Activated CD4-positive, alpha-beta T cell treated with anti-CD3 and anti-CD28 coated beads, Interleukin-2, amount 50 U/mL, for 4 hours (primary cell): ENCODE data around the gene ZDHHC16.

ENCODE experiments used
- DNase-seq, 2 experiments: peaks; one replicate each; pipeline ENCODE4 v3.0.0-alpha.2; 2020

Gene ZDHHC16

DNA sequence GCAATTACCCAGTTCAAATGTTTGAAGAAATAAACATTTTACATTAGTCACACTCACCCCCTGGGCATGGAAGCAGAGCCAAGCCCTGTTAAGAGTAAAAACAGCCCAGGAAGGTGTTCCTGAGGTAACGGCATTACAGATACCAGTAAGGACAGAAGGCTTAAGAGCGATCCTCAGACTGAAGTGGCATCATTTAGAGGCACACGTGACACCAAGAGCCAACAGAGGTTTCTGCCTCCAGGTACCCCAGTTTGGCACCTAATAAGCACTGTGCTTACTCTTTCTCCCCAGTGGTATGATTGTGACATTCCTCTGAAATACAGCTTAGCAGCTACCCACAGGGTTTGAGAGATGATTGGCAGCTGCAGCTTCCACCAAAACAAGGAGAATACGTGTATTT lies 35.1 kb downstream of the ZDHHC16 start:
- no peak for DNase-seq

- DNase-seq = no peak
These were observed 36.4 kb downstream of the ZDHHC16 start for GRCh38 chr10:97482381-97482780.

DNA sequence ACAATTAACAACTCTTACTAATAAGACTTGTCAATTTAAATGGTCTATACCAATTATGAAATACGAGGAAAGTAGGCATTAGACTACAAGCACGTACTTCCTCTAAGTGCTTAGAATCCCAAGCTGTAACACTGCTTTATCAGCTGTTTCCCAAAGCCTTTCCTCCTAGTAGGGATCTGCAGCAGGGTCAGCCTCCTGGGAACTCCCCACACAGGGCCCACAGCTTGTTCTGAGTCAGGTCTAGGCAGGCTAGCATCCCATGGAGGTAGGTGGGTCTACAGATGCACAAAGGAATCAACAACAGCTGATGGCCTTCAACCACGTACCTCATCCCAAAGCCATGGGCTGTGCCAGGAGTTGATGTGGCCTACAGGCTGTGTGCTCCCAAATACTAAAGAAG lies 37.5 kb downstream of the ZDHHC16 start:
- no peak for DNase-seq

DNA sequence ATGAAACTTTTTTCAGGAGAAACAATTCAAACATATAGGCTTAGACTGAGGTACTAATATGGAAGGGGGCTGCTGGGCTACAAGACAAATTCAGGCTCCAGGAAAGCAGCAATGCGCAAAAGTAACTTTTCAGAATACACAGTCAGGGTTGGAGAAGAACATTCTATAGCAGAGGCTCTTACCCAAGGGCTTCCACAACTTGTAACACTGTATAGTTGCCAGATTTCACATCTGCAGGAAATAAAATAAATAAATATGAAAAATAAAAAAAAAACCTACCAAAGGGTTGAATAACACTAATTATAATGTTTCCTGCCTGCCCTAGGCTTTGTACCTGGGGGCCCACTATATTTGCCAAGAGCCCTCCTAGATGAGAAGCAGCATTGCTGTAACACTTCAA lies 37.9 kb downstream of the ZDHHC16 start:
- no peak for DNase-seq

DNA sequence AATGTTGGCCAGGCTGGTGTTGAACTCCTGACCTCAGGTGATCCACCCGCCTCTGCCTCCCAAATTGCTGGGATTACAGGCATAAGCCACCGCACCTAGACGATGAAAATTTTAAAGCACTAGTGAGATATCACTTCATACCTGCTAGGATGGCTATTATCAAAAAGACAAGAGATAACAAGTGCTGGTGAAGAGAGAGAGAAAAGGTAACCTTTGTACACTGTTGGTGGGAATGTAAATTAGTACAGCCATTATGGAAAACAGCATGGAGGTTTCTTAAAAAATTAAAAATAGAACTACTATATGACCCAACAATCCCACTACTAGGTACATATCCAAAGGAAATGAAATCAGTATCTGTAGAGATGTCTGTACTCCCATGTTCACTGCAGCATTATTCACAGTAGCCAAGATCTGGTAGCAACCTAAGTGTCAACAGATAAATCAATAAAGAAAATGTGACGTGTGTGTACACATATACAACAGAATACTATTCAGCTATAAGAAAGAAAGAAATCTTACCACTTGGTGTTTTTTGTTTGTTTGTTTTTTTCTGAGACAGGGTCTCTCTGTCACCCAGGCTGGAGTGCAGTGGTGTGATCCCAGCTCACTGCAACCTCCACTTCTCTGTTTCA lies 39.8 kb downstream of the ZDHHC16 start:
- DNase-seq = no peak

DNA sequence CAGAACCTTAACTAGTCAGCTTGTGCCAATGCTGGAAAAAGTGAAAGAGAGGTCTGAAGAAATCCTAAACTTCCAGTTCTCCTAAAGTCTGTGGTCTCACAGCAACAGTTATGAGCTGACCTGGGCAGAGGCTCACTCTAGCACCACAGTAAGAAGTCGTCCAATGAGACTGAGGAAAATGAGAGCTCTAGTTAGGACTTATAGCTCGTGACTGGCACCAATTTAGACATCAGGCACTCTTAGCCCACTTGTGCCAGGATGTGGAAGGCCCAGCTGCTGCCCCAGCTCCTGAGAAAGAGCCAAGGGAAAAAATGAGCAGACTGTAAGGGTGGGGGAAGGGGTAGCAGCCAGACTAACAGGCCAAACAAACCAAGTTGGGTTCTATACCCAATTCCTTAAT lies 44.6 kb downstream of the ZDHHC16 start:
- DNase-seq = no peak

DNA sequence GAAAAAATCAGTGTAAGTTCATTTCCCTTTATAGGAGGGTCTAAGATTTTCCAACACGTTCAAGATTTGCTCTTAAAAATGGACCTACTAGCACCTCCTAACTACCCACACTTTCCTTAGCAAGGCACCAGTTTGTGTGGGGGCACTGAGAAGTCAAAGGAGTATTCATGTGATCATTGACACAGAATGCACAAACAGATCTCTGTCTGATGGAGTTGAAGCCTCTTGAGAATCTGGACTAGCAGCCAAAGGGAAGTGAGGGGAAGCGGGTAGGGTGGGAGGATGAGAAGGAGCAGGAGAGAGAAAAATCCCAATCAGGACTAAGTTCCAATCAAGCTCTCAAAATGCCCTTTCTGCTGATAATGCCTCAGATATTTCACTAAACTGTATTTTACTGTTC lies 48.2 kb downstream of the ZDHHC16 start:
- no peak for DNase-seq

DNA sequence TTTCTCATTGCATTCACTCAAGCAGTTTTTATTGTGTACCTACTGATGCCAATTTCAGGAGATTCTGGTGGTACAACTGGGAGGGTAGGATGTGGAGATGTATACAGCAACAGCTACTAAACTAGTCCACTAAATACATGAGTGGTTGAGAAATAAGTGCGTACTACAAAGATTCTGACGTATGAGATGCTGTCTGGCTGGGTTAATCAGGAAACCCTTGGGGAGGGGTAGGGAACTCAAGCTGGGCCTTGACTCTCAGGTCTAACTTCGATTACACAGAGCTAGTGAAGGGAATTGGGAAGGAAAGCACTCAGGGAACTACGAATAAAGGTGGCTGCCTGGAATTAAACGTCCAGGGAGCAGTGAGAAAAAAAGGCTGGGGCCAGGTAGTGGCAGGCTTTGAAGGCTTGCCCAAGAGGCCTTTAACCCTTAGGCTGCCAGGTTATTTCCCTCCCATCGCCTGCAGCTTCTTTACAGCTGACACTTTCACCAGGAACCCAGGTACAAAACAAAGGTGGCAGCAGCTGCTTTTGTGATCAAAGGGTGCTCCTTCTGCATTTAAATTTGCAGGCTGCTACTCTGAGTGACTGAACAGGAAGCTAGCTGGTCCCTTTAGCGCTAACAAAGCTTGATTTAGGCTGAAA lies 49.0 kb downstream of the ZDHHC16 start:
- DNase-seq = no peak

DNA sequence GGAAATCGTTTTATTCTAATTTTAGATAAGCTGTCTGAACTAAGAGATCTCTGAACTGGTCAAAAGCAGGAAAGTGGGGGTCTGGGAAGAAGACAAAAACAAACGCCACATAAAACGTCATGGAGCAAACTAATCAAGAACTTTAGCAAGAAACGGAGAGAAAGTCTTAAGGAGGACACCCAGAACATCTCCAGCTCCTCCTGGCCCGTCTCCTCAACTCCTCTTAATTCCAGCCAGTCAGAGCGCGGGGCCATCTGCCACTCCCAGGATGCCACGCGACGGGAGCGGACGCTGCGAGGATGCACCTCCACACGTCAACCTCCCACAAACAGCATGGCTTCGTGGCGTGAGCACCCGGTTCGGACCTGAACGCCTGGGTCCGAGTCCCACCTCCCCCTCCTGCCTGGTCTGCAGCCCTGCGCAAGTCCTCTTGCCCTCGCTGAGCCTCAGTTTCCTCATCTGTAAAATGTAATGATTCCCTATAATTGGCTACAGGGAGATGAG lies 51.6 kb downstream of the ZDHHC16 start:
- DNase-seq = peak; percentile 53 to 61

GRCh38 chr10:97498076-97498840 lies 52.3 kb downstream of the ZDHHC16 start, which contains the start of gene MMS19:
Gene MMS19, minus strand, starts transcription at chr10:97498422. Its CDS starts 38 bp downstream, at chr10:97498384.
- peak; percentile 99 to 100 for DNase-seq

DNA sequence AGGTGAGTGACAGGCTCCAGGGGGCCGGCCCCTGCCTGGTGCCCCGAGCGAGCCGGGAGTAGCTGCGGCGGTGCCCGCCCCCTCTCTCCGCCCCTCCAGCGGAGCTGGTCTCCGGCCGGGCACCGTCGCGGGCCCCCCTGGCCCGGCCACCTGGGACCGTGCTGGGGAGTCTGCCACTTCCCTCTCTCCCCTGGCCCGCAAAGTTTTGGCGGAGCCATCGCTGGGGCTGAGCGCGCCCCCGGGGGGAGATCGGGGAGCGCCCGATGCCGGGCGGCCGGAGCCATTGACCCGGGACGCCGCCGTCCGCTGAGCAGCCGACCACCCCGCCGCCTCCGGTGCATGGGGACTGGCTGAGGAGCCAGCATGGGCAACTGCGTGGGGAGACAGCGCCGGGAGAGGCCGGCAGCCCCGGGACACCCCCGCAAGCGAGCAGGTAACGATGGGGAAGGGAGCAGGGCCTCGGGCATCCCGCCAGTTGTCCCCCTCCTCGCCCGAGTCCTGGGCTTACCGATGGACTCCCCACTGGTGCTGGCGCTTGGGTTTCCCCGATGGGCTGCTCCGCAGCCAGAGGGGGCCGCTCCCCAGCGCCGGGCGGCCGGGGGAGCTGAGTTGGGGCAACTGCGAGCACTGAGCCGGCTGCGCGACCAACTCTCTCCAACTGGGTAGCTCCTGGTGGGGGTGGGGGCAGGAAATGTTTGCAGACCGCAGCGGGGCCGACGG lies 53.0 kb downstream of the ZDHHC16 start, which contains the start of gene UBTD1:
Gene UBTD1, plus strand, starts transcription at position 84 of the 720 bp plus-strand sequence. Its CDS starts 280 bp downstream, at position 364.
- DNase-seq = peak; percentile 22 to 23

GRCh38 chr10:97499561-97500296 lies 53.8 kb downstream of the ZDHHC16 start:
- peak in 1 of 2 experiments; percentile 7 for DNase-seq

- DNase-seq = no peak
These were observed 54.3 kb downstream of the ZDHHC16 start for GRCh38 chr10:97500297-97500575.

DNA sequence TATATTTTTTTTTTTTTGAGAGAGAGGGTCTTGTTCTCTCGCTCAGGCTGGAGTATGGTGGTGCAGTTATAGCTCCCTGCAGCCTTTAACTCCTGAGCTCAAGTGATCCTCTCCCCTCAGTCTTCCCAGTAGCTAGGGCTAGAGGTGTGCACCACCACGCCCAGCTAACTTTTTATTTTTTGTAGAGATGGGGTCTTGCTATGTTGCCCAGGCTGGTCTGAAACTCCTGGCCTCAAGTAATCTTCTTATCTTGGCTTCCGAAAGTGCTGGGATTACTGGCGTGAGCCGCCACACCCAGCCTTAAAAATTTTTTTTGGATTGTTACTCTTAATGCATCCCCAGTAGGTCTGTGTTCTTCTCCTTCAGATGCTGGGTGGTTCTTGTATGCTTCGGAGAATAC lies 56.9 kb downstream of the ZDHHC16 start:
- DNase-seq = no peak

GRCh38 chr10:97503406-97503805 lies 57.4 kb downstream of the ZDHHC16 start:
- DNase-seq = no peak

DNA sequence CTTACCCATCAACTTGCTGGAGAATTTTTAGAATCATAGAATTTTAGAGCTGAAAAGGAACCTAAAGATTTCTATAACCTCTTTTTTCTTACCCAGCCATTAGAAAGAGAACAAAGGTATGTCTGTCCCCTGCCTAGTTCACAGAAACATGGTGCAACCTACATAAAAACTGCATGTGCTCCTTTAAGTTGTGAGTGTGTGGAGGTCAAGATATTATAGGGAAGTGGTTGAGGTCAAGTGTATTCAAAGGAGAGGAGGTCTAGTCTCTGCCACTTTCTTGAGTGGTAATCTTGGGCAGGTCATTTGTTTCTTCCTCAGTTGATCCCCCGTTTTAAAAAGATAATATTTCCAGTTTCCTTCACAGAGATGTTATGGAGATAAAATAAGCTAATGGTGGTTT lies 59.2 kb downstream of the ZDHHC16 start:
- DNase-seq = no peak

DNA sequence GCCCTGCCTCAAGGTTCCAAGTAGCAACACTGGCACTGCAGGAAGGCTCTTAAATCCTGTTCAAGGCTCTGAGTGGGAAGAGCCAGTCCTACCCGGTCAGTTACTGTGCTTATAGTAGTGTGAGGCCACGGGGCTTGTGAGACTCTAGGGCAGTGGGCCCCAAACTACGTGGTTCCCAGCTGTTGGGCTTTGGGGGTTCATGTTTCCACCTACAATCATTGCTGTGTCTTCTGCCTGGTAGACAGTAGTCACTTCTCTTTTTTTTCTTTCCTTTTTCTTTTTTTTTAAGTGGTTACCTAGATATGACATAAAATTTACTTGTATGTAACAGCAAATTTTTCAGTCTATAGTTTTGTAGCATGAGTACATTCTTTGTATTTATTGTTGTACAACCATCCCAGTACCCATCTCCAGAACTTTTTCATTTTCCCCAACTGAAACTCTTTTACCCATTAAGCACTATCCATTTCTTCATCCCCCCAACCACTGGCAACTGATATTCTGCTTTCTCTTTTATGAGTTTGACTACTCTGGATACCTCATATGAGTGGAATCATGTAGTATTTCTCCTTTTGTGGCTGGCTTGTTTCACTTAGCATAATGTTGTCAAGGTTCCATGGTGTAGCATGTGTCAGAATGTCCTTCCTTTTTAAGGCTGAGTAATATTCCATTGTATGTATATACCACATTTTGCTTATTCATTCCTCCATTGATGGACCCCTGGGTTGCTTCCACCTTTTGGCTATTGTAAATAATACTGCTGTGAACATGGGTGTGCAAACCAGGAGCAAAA lies 60.4 kb downstream of the ZDHHC16 start:
- no peak for DNase-seq
